DND-41 (cell line): Measurements from ENCODE around the gene PIGBOS1.

Experiments
- CTCF ChIP-seq: IDR thresholded peaks from 2 replicates; pipeline ENCODE4 v1.5.1; 2012; ENCODE audit warnings: borderline replicate concordance, low read length, moderate library complexity, mild to moderate bottlenecking; ENCODE audit not compliant: poor library complexity, severe bottlenecking; ENCODE audit errors: extremely low read depth
- EZH2 ChIP-seq: IDR thresholded peaks from 3 replicates; pipeline ENCODE4 v1.6.1; 2012; ENCODE audit warnings: borderline replicate concordance, low read depth, mild to moderate bottlenecking, moderate library complexity, low read length, inconsistent platforms; ENCODE audit not compliant: severe bottlenecking

- TF ChIP-seq CTCF (no peak), EZH2 (no peak)
Observed at GRCh38 chr15:55289746-55290527, 29.0 kb downstream of the PIGBOS1 start, which contains the start of gene RAB27A.
